Mesenchymal stem cell (in vitro differentiated cells and primary cell): ENCODE data around the gene PTGER4.

ENCODE experiments used
- DNase-seq: peaks from one replicate; pipeline ENCODE4 v3.0.0-alpha.2; 2013
- H2AFZ ChIP-seq: one replicate; pipeline ENCODE4 v1.6.1; 2013; ENCODE audit warnings: low read depth, mild to moderate bottlenecking, control low read depth, inconsistent platforms, low read length, moderate library complexity
- H2AK5ac ChIP-seq: 2 replicates; pipeline ENCODE4 v1.6.1; 2013; ENCODE audit warnings: low read length, moderate library complexity, mild to moderate bottlenecking, inconsistent platforms; ENCODE audit not compliant: severe bottlenecking
- H2BK120ac ChIP-seq: one replicate; pipeline ENCODE4 v1.6.1; 2013; ENCODE audit warnings: low read depth, mild to moderate bottlenecking, inconsistent platforms, low read length, moderate library complexity
- H2BK12ac ChIP-seq, 2 experiments: one replicate each; pipeline ENCODE4 v1.6.1; 2013; ENCODE audit warnings: inconsistent platforms in 2 of 2, low read length in 2 of 2, mild to moderate bottlenecking in 2 of 2, moderate library complexity in 2 of 2, control low read depth in 1 of 2
- H2BK15ac ChIP-seq: one replicate; pipeline ENCODE4 v1.6.1; 2013; ENCODE audit warnings: mild to moderate bottlenecking, low read depth, inconsistent platforms; ENCODE audit not compliant: poor library complexity, severe bottlenecking
- H2BK5ac ChIP-seq: 2 replicates; pipeline ENCODE4 v1.6.1; 2013; ENCODE audit warnings: low read depth, mild to moderate bottlenecking, low read length, control low read depth, inconsistent platforms; ENCODE audit not compliant: poor library complexity, severe bottlenecking
- H3K14ac ChIP-seq, 2 experiments: one replicate each; pipeline ENCODE4 v1.6.1; 2013; ENCODE audit warnings: inconsistent platforms in 2 of 2, low read length in 2 of 2, control low read depth in 1 of 2, mild to moderate bottlenecking in 1 of 2, moderate library complexity in 1 of 2
- H3K18ac ChIP-seq, 2 experiments: one replicate each; pipeline ENCODE4 v1.6.1; 2013; ENCODE audit warnings: inconsistent platforms in 2 of 2, low read length in 2 of 2, control low read depth in 1 of 2, low read depth in 1 of 2, mild to moderate bottlenecking in 1 of 2
- H3K23ac ChIP-seq, 2 experiments: one replicate each; pipeline ENCODE4 v1.6.1; 2013; ENCODE audit warnings: inconsistent platforms in 2 of 2, low read length in 2 of 2, mild to moderate bottlenecking in 2 of 2, moderate library complexity in 2 of 2, control low read depth in 1 of 2
- H3K27ac ChIP-seq: 2 replicates; pipeline ENCODE4 v1.5.1; 2013; ENCODE audit warnings: mild to moderate bottlenecking, moderate library complexity, low read length, control low read depth, inconsistent platforms; ENCODE audit not compliant: poor library complexity, severe bottlenecking
- H3K27me3 ChIP-seq, 2 experiments: 2 replicates each; pipeline versions ENCODE4 v1.6.1 to v1.7.0; 2013; ENCODE audit warnings: low read length in 2 of 2, mild to moderate bottlenecking in 2 of 2, moderate library complexity in 2 of 2, control low read depth in 1 of 2, inconsistent platforms in 1 of 2; ENCODE audit not compliant: control insufficient read depth in 1 of 2, insufficient read depth in 1 of 2
- H3K36me3 ChIP-seq, 2 experiments: 2 replicates each; pipeline versions ENCODE4 v1.6.1 to v1.7.0; 2013; ENCODE audit warnings: low read length in 2 of 2, control low read depth in 1 of 2, inconsistent platforms in 1 of 2, low read depth in 1 of 2, mild to moderate bottlenecking in 1 of 2; ENCODE audit not compliant: insufficient read depth in 2 of 2, control insufficient read depth in 1 of 2
- H3K4ac ChIP-seq, 2 experiments: one replicate each; pipeline ENCODE4 v1.6.1; 2013; ENCODE audit warnings: inconsistent platforms in 2 of 2, low read length in 2 of 2, mild to moderate bottlenecking in 2 of 2, moderate library complexity in 2 of 2, control low read depth in 1 of 2, low read depth in 1 of 2
- H3K4me1 ChIP-seq: 2 replicates; pipeline ENCODE4 v1.6.1; 2013; ENCODE audit warnings: low read depth, low read length, control low read depth; ENCODE audit not compliant: control insufficient read depth, insufficient read depth
- H3K4me2 ChIP-seq: 2 replicates; pipeline ENCODE4 v1.6.1; 2013; ENCODE audit warnings: low read length, mild to moderate bottlenecking, inconsistent platforms; ENCODE audit not compliant: poor library complexity, severe bottlenecking
- H3K4me3 ChIP-seq, 2 experiments: 2 replicates each; pipeline versions ENCODE4 v1.5.1 to v1.7.0; 2013; ENCODE audit warnings: low read length in 2 of 2, mild to moderate bottlenecking in 2 of 2, control low read depth in 1 of 2, low read depth in 1 of 2; ENCODE audit not compliant: insufficient read depth in 1 of 2
- H3K79me1 ChIP-seq: replicated peaks from 2 replicates; pipeline ENCODE4 v1.6.1; 2013; ENCODE audit warnings: mild to moderate bottlenecking, control low read depth, low read length, inconsistent platforms; ENCODE audit not compliant: poor library complexity, severe bottlenecking
- H3K9ac ChIP-seq: 2 replicates; pipeline ENCODE4 v1.7.0; 2013; ENCODE audit warnings: mild to moderate bottlenecking, low read length, moderate library complexity
- H3K9me3 ChIP-seq: 2 replicates; pipeline ENCODE4 v1.7.0; 2013; ENCODE audit warnings: mild to moderate bottlenecking, low read length; ENCODE audit not compliant: control insufficient read depth
- H4K8ac ChIP-seq: one replicate; pipeline ENCODE4 v1.6.1; 2013; ENCODE audit warnings: inconsistent platforms, mild to moderate bottlenecking, low read length, moderate library complexity
- H4K91ac ChIP-seq: one replicate; pipeline ENCODE4 v1.6.1; 2013; ENCODE audit warnings: mild to moderate bottlenecking, low read length, inconsistent platforms
- WGBS: methylation state at CpG from one replicate; pipeline ENCODE4 v1.1.7; 2013; ENCODE audit warnings: mixed read lengths; 5-methylcytosine and 5-hydroxymethylcytosine counted together

The PTGER4 gene

GRCh38 chr5:40690267-40690666 lies 10.6 kb downstream of the PTGER4 start:
- WGBS, result 100% methylated on average over 2 of the region's 3 CpGs
- Histone ChIP-seq H3K4me1 (peaks cover 2% of the 10 kb centered on the region), H2AFZ (no peak overlapping the region), H2BK15ac (no peak overlapping the region), H4K8ac (no peak overlapping the region), H3K36me3 (peaks cover 14 to 15% of the 10 kb centered on the region in 2 experiments), H3K79me1 (peaks cover 9% of the 10 kb centered on the region), H2BK120ac (no peak overlapping the region), H3K4ac (no peak overlapping the region), H2AK5ac (no peak overlapping the region), H3K27ac (no peak overlapping the region), H3K9me3 (no peaks in the 10 kb centered on the region), H2BK12ac (no peak overlapping the region), H3K23ac (no peak overlapping the region), H3K14ac (no peak overlapping the region), H3K4me3 (no peak overlapping the region), H3K27me3 (no peaks in the 10 kb centered on the region), H4K91ac (no peak overlapping the region), H3K18ac (peak overlapping the region in 1 of 2 experiments; percentile 18), H2BK5ac (no peak overlapping the region), H3K4me2 (no peak overlapping the region), H3K9ac (peak overlapping the region; percentile 53)
- DNase-seq, result no peak

- Histone ChIP-seq H3K36me3 (peaks cover 14 to 15% of the 10 kb centered on the region in 2 experiments), H2BK120ac (no peak overlapping the region), H3K27me3 (no peaks in the 10 kb centered on the region), H3K9me3 (no peaks in the 10 kb centered on the region), H3K18ac (no peak overlapping the region), H2BK12ac (no peak overlapping the region), H3K4me1 (peaks cover 2% of the 10 kb centered on the region), H3K4me3 (no peak overlapping the region), H3K23ac (no peak overlapping the region), H3K4ac (no peak overlapping the region), H3K27ac (no peak overlapping the region), H3K4me2 (no peak overlapping the region), H4K91ac (no peak overlapping the region), H2AK5ac (no peak overlapping the region), H4K8ac (no peak overlapping the region), H2BK5ac (no peak overlapping the region), H2AFZ (no peak overlapping the region), H3K9ac (no peak overlapping the region), H2BK15ac (no peak overlapping the region), H3K79me1 (peaks cover 10% of the 10 kb centered on the region), H3K14ac (no peak overlapping the region)
- no peak for DNase-seq
- 98% methylated on average over 9 of the region's 9 CpGs for WGBS
Measured at GRCh38 chr5:40691894-40692293, 12.2 kb downstream of the PTGER4 start.

DNA sequence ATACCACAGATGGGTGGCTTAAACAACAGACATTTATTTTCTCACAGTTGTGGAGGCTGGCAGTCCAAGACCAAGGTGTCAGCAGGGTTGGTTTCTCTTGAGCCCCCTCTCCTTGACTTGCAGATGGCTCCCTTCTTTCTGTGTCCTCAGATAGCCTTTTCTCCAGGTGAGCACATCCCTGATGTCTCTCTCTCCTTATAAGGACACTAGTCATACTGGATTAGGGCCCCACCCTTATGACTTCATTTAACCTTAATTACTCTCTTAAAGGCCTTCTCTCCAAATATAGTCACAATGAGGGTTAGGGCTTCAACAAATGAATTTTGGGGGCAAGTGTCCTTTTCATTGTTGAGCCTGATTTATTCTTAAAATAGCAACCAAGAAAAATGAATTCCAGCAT lies 14.7 kb downstream of the PTGER4 start:
- no peak for DNase-seq
- no peak overlapping the region for H3K14ac ChIP-seq

DNA sequence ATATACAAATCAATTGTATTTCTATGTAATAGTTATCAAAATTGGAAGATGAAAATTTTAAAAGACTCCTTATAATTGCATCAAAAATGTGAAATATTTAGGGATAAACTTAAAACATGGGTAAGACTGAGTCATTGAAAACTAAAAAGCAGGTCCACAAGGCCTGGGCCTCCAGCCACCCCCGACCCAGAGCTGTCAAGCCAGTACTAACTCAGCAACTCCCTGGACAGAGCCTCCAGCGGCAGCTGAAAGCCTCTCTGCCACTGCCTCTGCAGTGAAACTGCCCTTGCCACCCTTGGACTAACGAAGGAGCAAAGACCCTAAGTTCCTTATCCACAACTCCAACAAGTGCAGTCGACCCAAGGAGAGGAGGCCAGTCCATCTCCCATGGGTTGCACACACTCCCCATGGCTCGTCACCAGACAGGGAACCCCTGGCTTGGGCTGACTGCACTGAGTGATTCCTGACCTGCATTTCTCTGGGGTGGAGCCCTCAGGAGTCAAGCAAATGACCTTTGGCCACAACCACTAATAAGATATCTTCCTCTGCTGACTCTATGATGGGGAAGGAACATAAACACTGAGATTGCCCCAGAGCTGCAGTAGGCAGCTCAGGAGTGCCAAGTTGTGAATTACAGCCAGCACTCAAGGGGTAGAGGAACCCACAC lies 20.5 kb downstream of the PTGER4 start:
- Histone ChIP-seq H3K14ac (no peak overlapping the region), H3K27me3 (no peaks in the 10 kb centered on the region), H2BK12ac (no peak overlapping the region), H2AFZ (no peak overlapping the region), H3K36me3 (no peaks in the 10 kb centered on the region), H3K4ac (no peak overlapping the region), H2BK120ac (no peak overlapping the region), H3K79me1 (peaks cover 6% of the 10 kb centered on the region), H4K8ac (no peak overlapping the region), H3K27ac (no peak overlapping the region), H2AK5ac (no peak overlapping the region), H3K4me2 (no peak overlapping the region), H3K4me3 (no peak overlapping the region), H3K23ac (no peak overlapping the region), H3K9me3 (peaks cover 15% of the 10 kb centered on the region), H4K91ac (no peak overlapping the region), H3K4me1 (no peaks in the 10 kb centered on the region), H3K9ac (no peak overlapping the region), H2BK5ac (no peak overlapping the region), H2BK15ac (no peak overlapping the region), H3K18ac (peak overlapping the region in 1 of 2 experiments; percentile 1)
- DNase-seq, result no peak
- 88% methylated on average over 5 of the region's 5 CpGs for WGBS

More for the DNA sequence above, 14.7 kb downstream of the PTGER4 start:
- Histone ChIP-seq H3K27ac (no peak overlapping the region), H3K18ac (no peak overlapping the region), H3K4me2 (no peak overlapping the region), H3K9me3 (no peaks in the 10 kb centered on the region), H2AFZ (no peak overlapping the region), H4K91ac (no peak overlapping the region), H3K4ac (no peak overlapping the region), H3K79me1 (peaks cover 10% of the 10 kb centered on the region), H2AK5ac (no peak overlapping the region), H2BK5ac (no peak overlapping the region), H3K4me3 (no peak overlapping the region), H3K4me1 (peaks cover 2% of the 10 kb centered on the region), H2BK12ac (no peak overlapping the region), H3K27me3 (no peaks in the 10 kb centered on the region), H4K8ac (no peak overlapping the region), H2BK120ac (no peak overlapping the region), H3K23ac (no peak overlapping the region), H3K36me3 (peaks cover 14 to 15% of the 10 kb centered on the region in 2 experiments), H3K9ac (no peak overlapping the region), H2BK15ac (no peak overlapping the region)
